HepG2 (cell line): ENCODE measurements around the gene PPP2R2D. TPM values are rescaled to one million over a fixed set of nuclear protein-coding genes. Genes with fewer than 3 reads are reported as not detected.

ENCODE experiments used
- AKAP8 ChIP-seq: sonication (generic); formaldehyde crosslinking; IDR thresholded peaks from 2 replicates; pipeline ENCODE4 v1.5.1; 2020; ENCODE audit warnings: mild to moderate bottlenecking, missing genetic modification reagents
- ARID4A ChIP-seq: sonication (generic); formaldehyde crosslinking; IDR thresholded peaks from 2 replicates; pipeline ENCODE4 v1.5.0; 2020; ENCODE audit warnings: mild to moderate bottlenecking, missing genetic modification reagents, borderline replicate concordance
- IRF2 ChIP-seq: IDR thresholded peaks from 2 replicates; pipeline ENCODE4 v1.6.1; 2018; ENCODE audit warnings: missing genetic modification reagents, missing compliant biosample characterization
- SNAI1 ChIP-seq: sonication (generic); formaldehyde crosslinking; IDR thresholded peaks from 2 replicates; pipeline ENCODE4 v1.5.0; 2020; ENCODE audit warnings: mild to moderate bottlenecking, missing genetic modification reagents, borderline replicate concordance
- TRIM24 ChIP-seq: sonication (generic); formaldehyde crosslinking; IDR thresholded peaks from 2 replicates; pipeline ENCODE4 v1.8.0; 2022; ENCODE audit warnings: mild to moderate bottlenecking, missing genetic modification reagents
- polyA plus RNA-seq, 8 experiments: library from polyadenylated mRNA; depleted of rRNA in 3 of 8; stranded (reverse) in 7 of 8; unstranded in 1 of 8; fragments of >200 nt; fragmentation: Illumina TruSeq in 4 of 8; extraction: Trizol in 4 of 8; gene quantifications; 2 replicates each; pipeline versions ENCODE4 v1.2.1 to v1.2.3, GENCODE V29; 2011 to 2016; ENCODE audit warnings: low read depth in 4 of 8, missing spikeins in 1 of 8, mixed read lengths in 1 of 8; ENCODE audit not compliant: insufficient read depth in 1 of 8
- total RNA-seq, 5 experiments: library from RNA; depleted of rRNA; stranded (reverse); fragments of >200 nt; fragmentation: Illumina TruSeq; extraction: Trizol; gene quantifications; 2 replicates each; pipeline ENCODE4 v1.2.3, GENCODE V29; 2016; ENCODE audit warnings: low read depth in 1 of 5
- TF ChIP-seq, protein P1 (sequence below), 2 experiments: fragments of 450-650 bp in 1 of 2; sonication (generic) in 1 of 2; formaldehyde crosslinking in 1 of 2; IDR thresholded peaks; 2 replicates each; pipeline versions ENCODE4 v1.6.1 to v1.8.0; 2016 to 2022; ENCODE audit warnings: antibody characterized with exemption in 1 of 2, mild to moderate bottlenecking in 1 of 2, missing genetic modification reagents in 1 of 2

The PPP2R2D gene
- total and polyA plus RNA-seq, 2 of the 13 experiments (the other 11 are each of a cell fraction or from before 2014, with no cell fraction given) = 32.7 to 33.2 TPM

- TF ChIP-seq, protein P1, sequence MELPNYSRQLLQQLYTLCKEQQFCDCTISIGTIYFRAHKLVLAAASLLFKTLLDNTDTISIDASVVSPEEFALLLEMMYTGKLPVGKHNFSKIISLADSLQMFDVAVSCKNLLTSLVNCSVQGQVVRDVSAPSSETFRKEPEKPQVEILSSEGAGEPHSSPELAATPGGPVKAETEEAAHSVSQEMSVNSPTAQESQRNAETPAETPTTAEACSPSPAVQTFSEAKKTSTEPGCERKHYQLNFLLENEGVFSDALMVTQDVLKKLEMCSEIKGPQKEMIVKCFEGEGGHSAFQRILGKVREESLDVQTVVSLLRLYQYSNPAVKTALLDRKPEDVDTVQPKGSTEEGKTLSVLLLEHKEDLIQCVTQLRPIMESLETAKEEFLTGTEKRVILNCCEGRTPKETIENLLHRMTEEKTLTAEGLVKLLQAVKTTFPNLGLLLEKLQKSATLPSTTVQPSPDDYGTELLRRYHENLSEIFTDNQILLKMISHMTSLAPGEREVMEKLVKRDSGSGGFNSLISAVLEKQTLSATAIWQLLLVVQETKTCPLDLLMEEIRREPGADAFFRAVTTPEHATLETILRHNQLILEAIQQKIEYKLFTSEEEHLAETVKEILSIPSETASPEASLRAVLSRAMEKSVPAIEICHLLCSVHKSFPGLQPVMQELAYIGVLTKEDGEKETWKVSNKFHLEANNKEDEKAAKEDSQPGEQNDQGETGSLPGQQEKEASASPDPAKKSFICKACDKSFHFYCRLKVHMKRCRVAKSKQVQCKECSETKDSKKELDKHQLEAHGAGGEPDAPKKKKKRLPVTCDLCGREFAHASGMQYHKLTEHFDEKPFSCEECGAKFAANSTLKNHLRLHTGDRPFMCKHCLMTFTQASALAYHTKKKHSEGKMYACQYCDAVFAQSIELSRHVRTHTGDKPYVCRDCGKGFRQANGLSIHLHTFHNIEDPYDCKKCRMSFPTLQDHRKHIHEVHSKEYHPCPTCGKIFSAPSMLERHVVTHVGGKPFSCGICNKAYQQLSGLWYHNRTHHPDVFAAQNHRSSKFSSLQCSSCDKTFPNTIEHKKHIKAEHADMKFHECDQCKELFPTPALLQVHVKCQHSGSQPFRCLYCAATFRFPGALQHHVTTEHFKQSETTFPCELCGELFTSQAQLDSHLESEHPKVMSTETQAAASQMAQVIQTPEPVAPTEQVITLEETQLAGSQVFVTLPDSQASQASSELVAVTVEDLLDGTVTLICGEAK (IDR thresholded peaks at IDR 0.05) = no peak
- TF ChIP-seq, protein P1 (CRISPR knock-in tag; IDR thresholded peaks at IDR 0.05) = no peak
- TF ChIP-seq ARID4A (CRISPR knock-in tag) (peak; percentile 51; the same call in 1 of the 2 replicates), SNAI1 (CRISPR knock-in tag) (no peak), TRIM24 (CRISPR knock-in tag) (no peak), AKAP8 (CRISPR knock-in tag) (peak; percentile 67; the same call in 1 of the 2 replicates), IRF2 (CRISPR knock-in tag) (no peak)
These were observed 80.1 kb downstream of the PPP2R2D start (continued) for GRCh38 chr10:131980761-131981428.
